ENCODE data around the gene FMNL2. TPM values are rescaled to one million over a fixed set of nuclear protein-coding genes. Genes with fewer than 3 reads are reported as not detected.

Gene FMNL2
- total RNA-seq, 5 donors from 2014 or later (not counting 1 experiment from before 2014, with no cell fraction given), result 0.63 to 0.96 (median 0.75) TPM

- no peak overlapping the region for H3K4me3 ChIP-seq (ENCODE audit: control insufficient read depth in 1 of 2, extremely low read depth in 1 of 2, low read length in 1 of 2)
- H3K4me1 Mint-ChIP-seq, result no peaks in the 10 kb centered on the region
- no peaks in the 10 kb centered on the region for H3K27me3 Mint-ChIP-seq
- no peak for DNase-seq
- no peaks in the 10 kb centered on the region for H3K36me3 ChIP-seq (ENCODE audit: control insufficient read depth in 2 of 2, extremely low read depth in 1 of 2, insufficient read depth in 1 of 2, low read length in 1 of 2)
- H3K27me3 ChIP-seq (replicated peaks in 1 of 2; ENCODE audit: control insufficient read depth in 2 of 2, extremely low read depth in 1 of 2, insufficient read depth in 2 of 2, low read length in 1 of 2), result no peaks in the 10 kb centered on the region
- no peak overlapping the region for H3K4me3 Mint-ChIP-seq
- ChIA-PET CTCF (no interaction called here), POLR2A (no interaction called here)
- H3K9me3 Mint-ChIP-seq, result no peaks in the 10 kb centered on the region
- H3K36me3 Mint-ChIP-seq, result no peaks in the 10 kb centered on the region
- H3K9me3 ChIP-seq, result no peaks in the 10 kb centered on the region
- H3K4me1 ChIP-seq (ENCODE audit: control insufficient read depth in 1 of 2, extremely low read depth in 1 of 2, insufficient read depth in 2 of 2, low read length in 2 of 2), result no peaks in the 10 kb centered on the region
- H3K27ac ChIP-seq (ENCODE audit: low read length), result no peak overlapping the region
- 20% methylated on average over 1 of the region's 2 CpGs for WGBS (ENCODE audit: insufficient coverage)
- no peak overlapping the region for H3K27ac Mint-ChIP-seq
- ATAC-seq (replicated peaks in 1 of 4), result no peak
These were observed 215.4 kb downstream of the FMNL2 start for GRCh38 chr2:152550386-152550785.

GRCh38 chr2:152552888-152553287 is 217.9 kb downstream of the FMNL2 start:
- Histone ChIP-seq H3K27ac (ENCODE audit: low read length) (no peak overlapping the region), H3K4me1 (ENCODE audit: control insufficient read depth in 1 of 2, extremely low read depth in 1 of 2, insufficient read depth in 2 of 2, low read length in 2 of 2) (no peaks in the 10 kb centered on the region), H3K9me3 (no peaks in the 10 kb centered on the region), H3K4me3 (ENCODE audit: control insufficient read depth in 1 of 2, extremely low read depth in 1 of 2, low read length in 1 of 2) (no peak overlapping the region), H3K27me3 (replicated peaks in 1 of 2; ENCODE audit: control insufficient read depth in 2 of 2, extremely low read depth in 1 of 2, insufficient read depth in 2 of 2, low read length in 1 of 2) (no peaks in the 10 kb centered on the region), H3K36me3 (ENCODE audit: control insufficient read depth in 2 of 2, extremely low read depth in 1 of 2, insufficient read depth in 1 of 2, low read length in 1 of 2) (no peaks in the 10 kb centered on the region)
- Mint-ChIP-seq H3K9me3 (no peaks in the 10 kb centered on the region), H3K4me3 (no peak overlapping the region), H3K27ac (no peak overlapping the region), H3K4me1 (no peaks in the 10 kb centered on the region), H3K27me3 (no peaks in the 10 kb centered on the region), H3K36me3 (no peaks in the 10 kb centered on the region)
- DNase-seq (no peak), ATAC-seq (replicated peaks in 1 of 4) (no peak)
- ChIA-PET POLR2A (no interaction called here), CTCF (interaction anchor here in 1 of 2 donors (0.6 kb wide), 1 partner anchor 336 kb away, joined by 3 read pairs; no protein-coding TSS in a partner anchor)
- WGBS (ENCODE audit: insufficient coverage), result no CpG with 5 or more reads among the region's 1 CpG

GRCh38 chr2:152553518-152553917 is 218.5 kb downstream of the FMNL2 start:
- Mint-ChIP-seq H3K27ac (no peak overlapping the region), H3K9me3 (no peaks in the 10 kb centered on the region), H3K27me3 (no peaks in the 10 kb centered on the region), H3K4me1 (no peaks in the 10 kb centered on the region), H3K4me3 (no peak overlapping the region), H3K36me3 (no peaks in the 10 kb centered on the region)
- Histone ChIP-seq H3K4me1 (ENCODE audit: control insufficient read depth in 1 of 2, extremely low read depth in 1 of 2, insufficient read depth in 2 of 2, low read length in 2 of 2) (no peaks in the 10 kb centered on the region), H3K9me3 (no peaks in the 10 kb centered on the region), H3K4me3 (ENCODE audit: control insufficient read depth in 1 of 2, extremely low read depth in 1 of 2, low read length in 1 of 2) (no peak overlapping the region), H3K27me3 (replicated peaks in 1 of 2; ENCODE audit: control insufficient read depth in 2 of 2, extremely low read depth in 1 of 2, insufficient read depth in 2 of 2, low read length in 1 of 2) (no peaks in the 10 kb centered on the region), H3K27ac (ENCODE audit: low read length) (no peak overlapping the region), H3K36me3 (ENCODE audit: control insufficient read depth in 2 of 2, extremely low read depth in 1 of 2, insufficient read depth in 1 of 2, low read length in 1 of 2) (no peaks in the 10 kb centered on the region)
- 80% methylated on average over 1 of the region's 1 CpG for WGBS (ENCODE audit: insufficient coverage)
- ChIA-PET POLR2A (no interaction called here), CTCF (no interaction called here)
- no peak for ATAC-seq (replicated peaks in 1 of 4)
- DNase-seq, result no peak

GRCh38 chr2:152555048-152555447 is 220.1 kb downstream of the FMNL2 start:
- Histone ChIP-seq H3K27ac (ENCODE audit: low read length) (no peak overlapping the region), H3K9me3 (no peaks in the 10 kb centered on the region), H3K4me1 (ENCODE audit: control insufficient read depth in 1 of 2, extremely low read depth in 1 of 2, insufficient read depth in 2 of 2, low read length in 2 of 2) (no peaks in the 10 kb centered on the region), H3K27me3 (replicated peaks in 1 of 2; ENCODE audit: control insufficient read depth in 2 of 2, extremely low read depth in 1 of 2, insufficient read depth in 2 of 2, low read length in 1 of 2) (no peaks in the 10 kb centered on the region), H3K4me3 (ENCODE audit: control insufficient read depth in 1 of 2, extremely low read depth in 1 of 2, low read length in 1 of 2) (no peak overlapping the region), H3K36me3 (ENCODE audit: control insufficient read depth in 2 of 2, extremely low read depth in 1 of 2, insufficient read depth in 1 of 2, low read length in 1 of 2) (no peaks in the 10 kb centered on the region)
- WGBS (ENCODE audit: insufficient coverage), result no CpG with 5 or more reads among the region's 2 CpGs
- no peaks in the 10 kb centered on the region for H3K36me3 Mint-ChIP-seq
- no peaks in the 10 kb centered on the region for H3K27me3 Mint-ChIP-seq
- no peak overlapping the region for H3K27ac Mint-ChIP-seq
- H3K9me3 Mint-ChIP-seq, result no peaks in the 10 kb centered on the region
- no peak for ATAC-seq (replicated peaks in 1 of 4)
- no peak overlapping the region for H3K4me3 Mint-ChIP-seq
- no peak for DNase-seq
- ChIA-PET POLR2A (interaction anchor here in 1 of 2 donors (0.6 kb wide), 1 partner anchor 10 kb away, joined by 3 read pairs; no protein-coding TSS in a partner anchor), CTCF (interaction anchor here in 1 of 2 donors (1.3 kb wide), 1 partner anchor 27 kb away, joined by 3 read pairs; no protein-coding TSS in a partner anchor)
- no peaks in the 10 kb centered on the region for H3K4me1 Mint-ChIP-seq

GRCh38 chr2:152556506-152556905 is 221.5 kb downstream of the FMNL2 start:
- CTCF ChIA-PET, result no interaction called here
- Histone ChIP-seq H3K4me3 (ENCODE audit: control insufficient read depth in 1 of 2, extremely low read depth in 1 of 2, low read length in 1 of 2) (no peak overlapping the region), H3K27me3 (replicated peaks in 1 of 2; ENCODE audit: control insufficient read depth in 2 of 2, extremely low read depth in 1 of 2, insufficient read depth in 2 of 2, low read length in 1 of 2) (no peaks in the 10 kb centered on the region), H3K36me3 (ENCODE audit: control insufficient read depth in 2 of 2, extremely low read depth in 1 of 2, insufficient read depth in 1 of 2, low read length in 1 of 2) (no peaks in the 10 kb centered on the region), H3K4me1 (ENCODE audit: control insufficient read depth in 1 of 2, extremely low read depth in 1 of 2, insufficient read depth in 2 of 2, low read length in 2 of 2) (no peaks in the 10 kb centered on the region), H3K9me3 (no peaks in the 10 kb centered on the region), H3K27ac (ENCODE audit: low read length) (no peak overlapping the region)
- POLR2A ChIA-PET, result no interaction called here
- no peak for DNase-seq
- H3K36me3 Mint-ChIP-seq, result no peaks in the 10 kb centered on the region
- no peak overlapping the region for H3K27ac Mint-ChIP-seq
- H3K4me1 Mint-ChIP-seq, result no peaks in the 10 kb centered on the region
- H3K9me3 Mint-ChIP-seq, result no peaks in the 10 kb centered on the region
- no peak overlapping the region for H3K4me3 Mint-ChIP-seq
- peaks cover 0 to 2% of the 10 kb centered on the region in 2 donors for H3K27me3 Mint-ChIP-seq
- 100% methylated on average over 1 of the region's 5 CpGs for WGBS (ENCODE audit: insufficient coverage)
- no peak for ATAC-seq (replicated peaks in 1 of 4)

- H3K27ac ChIP-seq (ENCODE audit: low read length), result no peak overlapping the region
- no peaks in the 10 kb centered on the region for H3K4me1 ChIP-seq (ENCODE audit: control insufficient read depth in 1 of 2, extremely low read depth in 1 of 2, insufficient read depth in 2 of 2, low read length in 2 of 2)
- 100% methylated on average over 1 of the region's 4 CpGs for WGBS (ENCODE audit: insufficient coverage)
- no peaks in the 10 kb centered on the region for H3K36me3 ChIP-seq (ENCODE audit: control insufficient read depth in 2 of 2, extremely low read depth in 1 of 2, insufficient read depth in 1 of 2, low read length in 1 of 2)
- no peaks in the 10 kb centered on the region for H3K9me3 ChIP-seq
- no peak overlapping the region for H3K4me3 ChIP-seq (ENCODE audit: control insufficient read depth in 1 of 2, extremely low read depth in 1 of 2, low read length in 1 of 2)
- ChIA-PET POLR2A (no interaction called here), CTCF (no interaction called here)
- no peaks in the 10 kb centered on the region for H3K36me3 Mint-ChIP-seq
- no peaks in the 10 kb centered on the region for H3K27me3 ChIP-seq (replicated peaks in 1 of 2; ENCODE audit: control insufficient read depth in 2 of 2, extremely low read depth in 1 of 2, insufficient read depth in 2 of 2, low read length in 1 of 2)
- no peaks in the 10 kb centered on the region for H3K4me1 Mint-ChIP-seq
- no peak overlapping the region for H3K4me3 Mint-ChIP-seq
- no peak overlapping the region for H3K27ac Mint-ChIP-seq
- ATAC-seq (replicated peaks in 1 of 4), result no peak
- DNase-seq, result no peak
- H3K27me3 Mint-ChIP-seq, result peaks cover 0 to 2% of the 10 kb centered on the region in 2 donors
- H3K9me3 Mint-ChIP-seq, result no peaks in the 10 kb centered on the region
These were observed 222.4 kb downstream of the FMNL2 start for GRCh38 chr2:152557273-152557888.
